Astrocyte of the cerebellum (primary cell): ENCODE measurements around the gene C1QL4.

Source experiments
- DNase-seq: peaks from one replicate; pipeline ENCODE4 v3.0.0-alpha.2; 2011; ENCODE audit warnings: low read depth
- H3K4me3 ChIP-seq: 2 replicates; pipeline ENCODE4 v1.5.1; 2011; ENCODE audit warnings: mild to moderate bottlenecking, low read depth, low read length, moderate library complexity
- in situ Hi-C: cut with HindIII; loops from 2 replicates; pipeline ENCODE4 v1.10.0; 2017; ENCODE audit warnings: low sequenced_read_pairs
- TF ChIP-seq, protein P1 (sequence below): IDR thresholded peaks from 2 replicates; pipeline ENCODE4 v1.5.1; 2012; ENCODE audit warnings: low read length, low read depth, moderate library complexity, mild to moderate bottlenecking; ENCODE audit errors: missing control alignments

Gene C1QL4

DNA sequence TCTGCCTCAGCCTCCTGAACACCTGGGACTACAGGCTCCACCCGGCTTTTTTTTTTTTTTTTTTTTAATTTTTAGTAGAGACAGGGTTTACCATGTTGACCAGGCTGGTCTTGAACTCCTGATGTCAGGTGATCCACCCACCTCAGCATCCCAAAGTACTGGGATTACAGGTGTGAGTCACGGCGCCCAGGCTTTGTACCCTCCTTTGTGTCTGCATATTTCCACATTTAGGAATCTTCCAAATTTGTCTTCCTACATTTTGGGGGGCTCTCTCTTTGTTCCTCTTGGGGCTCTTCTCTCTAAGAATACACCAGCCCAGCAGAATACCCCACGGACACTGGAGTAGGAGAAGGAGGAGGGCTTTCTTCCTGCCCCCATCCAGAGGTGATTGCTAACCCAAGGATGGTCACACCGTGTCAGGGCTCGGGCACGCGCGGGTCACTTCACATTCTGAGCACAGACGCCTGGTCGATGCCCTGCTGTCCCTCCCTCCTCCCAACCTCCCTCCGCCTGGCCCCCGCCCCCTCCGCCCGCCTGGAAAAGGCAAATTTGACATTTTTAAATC lies 7.6 kb upstream of the C1QL4 start:
- no peak for DNase-seq
- no peak overlapping the region for H3K4me3 ChIP-seq

DNA sequence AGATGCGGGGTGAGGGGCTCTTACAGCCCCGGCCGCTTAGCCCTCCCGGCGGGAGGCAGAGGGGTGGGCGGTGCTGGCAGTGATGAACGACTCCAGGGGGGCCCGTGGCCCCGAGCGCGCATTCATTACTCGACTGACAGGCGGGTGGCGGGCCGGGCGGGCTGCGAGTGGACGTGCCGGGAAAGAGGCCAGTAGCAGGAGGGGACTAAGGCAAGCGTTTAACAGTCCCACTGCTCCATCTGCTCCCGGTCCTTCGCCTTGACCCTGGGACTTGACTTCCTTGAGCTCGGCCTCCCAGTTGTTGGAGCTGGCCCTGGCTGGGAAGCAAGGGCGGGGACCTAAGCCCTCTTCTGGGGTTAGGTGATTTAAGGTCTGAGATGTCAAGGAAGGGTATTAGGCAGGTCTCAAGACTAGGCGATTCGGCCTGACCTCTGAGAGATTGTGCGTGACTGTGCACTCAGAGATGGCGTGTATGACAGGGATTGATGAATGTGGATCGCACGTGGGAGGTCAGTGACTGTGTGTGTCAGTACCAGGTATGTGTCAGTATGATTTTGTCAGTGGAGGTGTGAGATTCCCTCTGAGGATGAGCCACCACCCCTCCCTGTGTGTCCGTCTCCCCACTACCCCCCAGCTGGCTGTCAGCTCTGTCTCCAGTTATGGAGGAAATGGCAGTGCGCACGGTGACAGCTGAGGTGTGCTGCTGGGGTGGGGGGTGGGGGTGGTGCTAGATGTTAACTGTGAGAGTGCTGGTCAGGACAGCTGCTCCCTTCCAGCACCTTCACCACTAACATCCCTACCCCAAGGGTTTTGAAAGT lies 6.1 kb upstream of the C1QL4 start:
- peak overlapping the region; percentile 31 for H3K4me3 ChIP-seq
- in situ Hi-C loops, result no loop called here
- no peak for DNase-seq
- TF ChIP-seq, protein P1, sequence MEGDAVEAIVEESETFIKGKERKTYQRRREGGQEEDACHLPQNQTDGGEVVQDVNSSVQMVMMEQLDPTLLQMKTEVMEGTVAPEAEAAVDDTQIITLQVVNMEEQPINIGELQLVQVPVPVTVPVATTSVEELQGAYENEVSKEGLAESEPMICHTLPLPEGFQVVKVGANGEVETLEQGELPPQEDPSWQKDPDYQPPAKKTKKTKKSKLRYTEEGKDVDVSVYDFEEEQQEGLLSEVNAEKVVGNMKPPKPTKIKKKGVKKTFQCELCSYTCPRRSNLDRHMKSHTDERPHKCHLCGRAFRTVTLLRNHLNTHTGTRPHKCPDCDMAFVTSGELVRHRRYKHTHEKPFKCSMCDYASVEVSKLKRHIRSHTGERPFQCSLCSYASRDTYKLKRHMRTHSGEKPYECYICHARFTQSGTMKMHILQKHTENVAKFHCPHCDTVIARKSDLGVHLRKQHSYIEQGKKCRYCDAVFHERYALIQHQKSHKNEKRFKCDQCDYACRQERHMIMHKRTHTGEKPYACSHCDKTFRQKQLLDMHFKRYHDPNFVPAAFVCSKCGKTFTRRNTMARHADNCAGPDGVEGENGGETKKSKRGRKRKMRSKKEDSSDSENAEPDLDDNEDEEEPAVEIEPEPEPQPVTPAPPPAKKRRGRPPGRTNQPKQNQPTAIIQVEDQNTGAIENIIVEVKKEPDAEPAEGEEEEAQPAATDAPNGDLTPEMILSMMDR, result no peak

More for the DNA sequence above, 7.6 kb upstream of the C1QL4 start:
- TF ChIP-seq, protein P1, result no peak
- in situ Hi-C loops, result no loop called here

DNA sequence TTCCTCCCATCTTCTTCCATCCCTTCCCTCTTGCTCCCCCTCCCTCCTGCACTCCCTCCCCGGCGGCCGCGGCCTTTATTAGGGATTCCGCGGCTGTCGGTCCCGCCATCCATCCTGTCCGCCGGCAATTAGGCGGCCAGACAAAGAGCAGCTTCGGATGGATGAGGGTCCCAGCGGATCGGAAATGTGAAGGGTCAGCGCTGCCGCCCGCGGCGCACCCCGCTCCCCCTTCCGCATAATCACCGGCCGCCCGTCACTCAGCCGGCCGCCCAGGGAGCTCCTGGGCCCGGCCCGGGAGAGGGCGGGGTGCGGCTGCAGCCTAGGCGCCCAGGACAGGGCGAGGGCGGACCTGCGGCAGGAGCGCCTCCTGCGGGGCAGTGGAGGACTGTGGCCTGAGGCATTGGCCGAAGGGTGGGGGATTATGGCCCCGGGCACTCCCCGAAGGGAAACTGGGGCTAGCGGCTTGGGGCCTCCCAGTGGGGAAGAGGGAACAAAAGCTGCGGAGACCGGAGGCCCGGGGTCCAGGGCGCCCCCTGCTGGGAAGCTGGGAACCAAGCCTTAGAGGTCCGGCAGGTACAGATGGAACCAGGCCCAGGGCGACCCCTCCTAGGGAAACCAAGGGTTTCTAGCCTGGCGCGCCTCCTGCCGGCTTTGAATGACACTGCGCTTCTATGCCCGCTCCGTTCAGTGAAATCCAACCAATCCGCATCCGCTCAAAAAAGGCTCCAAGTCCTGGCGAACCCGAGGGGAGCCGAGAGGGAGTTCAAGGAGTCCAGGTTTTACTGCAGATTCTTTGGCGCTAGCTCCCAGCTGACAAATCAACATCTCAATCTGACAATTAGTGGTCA lies 5.3 kb upstream of the C1QL4 start:
- peak overlapping the region; percentile 31 for H3K4me3 ChIP-seq
- DNase-seq, result peak; percentile 49
- in situ Hi-C loops, result no loop called here
- TF ChIP-seq, protein P1, result peak; percentile 78

DNA sequence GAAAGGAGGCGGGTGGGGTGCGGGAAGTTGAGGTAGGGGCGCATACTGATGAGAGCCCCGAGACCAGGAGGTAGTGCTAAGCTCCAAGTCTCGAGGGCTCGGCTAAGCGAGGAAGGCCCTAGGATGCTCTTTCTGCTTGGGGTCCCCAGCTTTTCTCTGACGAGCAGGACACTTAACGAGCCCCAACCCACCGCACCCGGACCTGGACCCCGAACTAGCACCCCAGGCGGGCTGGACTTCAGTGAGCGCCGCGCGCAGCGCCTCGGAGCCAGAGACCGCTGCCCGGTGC lies 4.7 kb upstream of the C1QL4 start:
- TF ChIP-seq, protein P1, result no peak
- peak overlapping the region; percentile 31 for H3K4me3 ChIP-seq
- in situ Hi-C loops, result no loop called here
- no peak for DNase-seq

DNA sequence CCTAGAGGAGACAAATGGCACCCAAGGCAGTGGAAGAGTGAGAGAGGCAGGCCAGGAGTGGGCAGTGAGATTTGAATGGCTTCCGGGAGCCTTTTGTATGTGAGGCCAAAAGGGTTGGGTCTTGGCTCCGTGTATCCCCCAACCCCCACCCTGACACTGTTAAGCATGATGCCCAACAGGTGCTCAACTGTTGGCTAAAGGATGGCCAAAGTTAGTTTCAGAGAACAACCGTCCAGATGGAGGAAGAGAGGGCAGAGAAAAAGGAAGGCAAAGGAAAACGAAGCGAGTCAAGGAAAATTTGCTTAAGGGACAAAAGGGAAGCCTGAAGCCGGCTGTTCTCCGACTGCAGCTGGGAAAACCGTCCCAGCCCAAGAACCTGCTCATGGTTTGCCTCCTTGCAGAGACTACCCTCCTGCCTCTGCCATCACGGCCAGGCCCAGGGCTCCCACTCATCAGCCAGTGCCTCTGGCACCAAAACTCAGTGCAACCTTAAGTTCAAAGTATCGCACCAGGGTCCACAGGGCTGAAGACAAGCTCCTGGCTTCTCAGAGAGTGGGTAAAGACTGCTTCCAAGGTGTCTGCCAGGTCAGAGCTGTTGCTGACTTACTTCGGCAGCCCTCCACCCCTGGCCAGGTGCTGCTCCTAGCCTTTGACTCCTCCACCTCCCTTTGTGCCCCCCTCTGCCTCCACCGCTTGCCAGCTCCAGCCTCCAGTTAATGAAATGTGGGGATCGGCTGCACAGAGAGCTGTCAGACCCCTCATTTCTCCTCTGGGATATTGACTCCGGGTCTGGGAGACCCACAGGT lies 4.2 kb upstream of the C1QL4 start:
- TF ChIP-seq, protein P1, result no peak
- DNase-seq, result no peak
- in situ Hi-C loops, result no loop called here
- no peak overlapping the region for H3K4me3 ChIP-seq
